BJ (cell line): ENCODE data around the gene PLPP2. TPM values are rescaled to one million over a fixed set of nuclear protein-coding genes. Genes with fewer than 3 reads are reported as not detected.
A peak's percentile ranks its signal among the peaks of the same experiment; 100 is the strongest.
"Not testable (repeated sequence)": the region's sequence is repeated elsewhere in the genome, so short reads cannot be mapped to it uniquely, and the experiment has no call there.

Experiments
- CTCF ChIA-PET: fragments of 350-600 bp; formaldehyde crosslinking; extraction: SDS; loops from one replicate; lab custom pipeline; 2021; ENCODE audit warnings: antibody characterized with exemption, inconsistent platforms; lab: Yijun Ruan, JAX
- POLR2A ChIA-PET: fragments of 300-600 bp; sonication (Branson Sonifier 250); formaldehyde crosslinking; extraction: SDS; loops from one replicate; lab custom pipeline; 2021; ENCODE audit warnings: antibody characterized with exemption; lab: Charles Lee
- DNase-seq: peaks from one replicate; pipeline ENCODE4 v3.0.0-alpha.2; 2011; ENCODE audit warnings: low read depth
- H3K27me3 ChIP-seq: 2 replicates; pipeline ENCODE4 v1.6.0; 2011; ENCODE audit warnings: low read length; ENCODE audit not compliant: control insufficient read depth, insufficient read depth
- H3K36me3 ChIP-seq: 2 replicates; pipeline ENCODE4 v1.5.1; 2011; ENCODE audit warnings: low read length; ENCODE audit not compliant: control insufficient read depth, insufficient read depth
- H3K4me3 ChIP-seq: 2 replicates; pipeline ENCODE4 v1.5.1; 2011; ENCODE audit warnings: low read depth, mild to moderate bottlenecking, control low read depth, low read length
- polyA plus RNA-seq: library from polyadenylated mRNA; depleted of rRNA; stranded (reverse); fragments of >200 nt; gene quantifications from 2 replicates; pipeline ENCODE4 v1.2.3, GENCODE V29; 2011
- TF ChIP-seq, protein P1 (sequence below): IDR thresholded peaks from 2 replicates; pipeline ENCODE4 v1.5.1; 2011; ENCODE audit warnings: low read depth, mild to moderate bottlenecking, control low read depth, inconsistent platforms, low read length, moderate library complexity; ENCODE audit not compliant: insufficient read depth

Gene PLPP2
- polyA plus RNA-seq, 1 experiment, result 6.7 TPM

DNA sequence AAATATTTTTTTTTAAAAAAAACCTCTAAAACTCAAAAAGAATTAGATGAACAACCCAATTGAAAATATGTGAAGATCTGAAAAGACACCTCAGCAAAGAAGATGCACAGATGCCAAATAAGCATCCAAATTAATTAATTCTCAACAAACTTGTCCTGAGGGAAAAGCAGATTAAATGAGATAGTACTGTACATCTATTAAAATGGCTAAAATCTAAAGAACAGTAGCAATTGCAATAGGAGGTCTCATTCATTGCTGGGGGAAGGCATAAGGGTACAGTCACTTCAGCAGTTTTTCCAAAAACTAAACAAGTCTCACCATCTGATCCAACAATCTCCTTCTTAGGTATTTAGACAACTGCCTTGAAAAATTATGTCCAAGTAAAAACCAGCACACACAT is 22.0 kb downstream of the PLPP2 start:
- DNase-seq, result no peak
- ChIA-PET POLR2A (no interaction called here), CTCF (no interaction called here)
- TF ChIP-seq, protein P1, sequence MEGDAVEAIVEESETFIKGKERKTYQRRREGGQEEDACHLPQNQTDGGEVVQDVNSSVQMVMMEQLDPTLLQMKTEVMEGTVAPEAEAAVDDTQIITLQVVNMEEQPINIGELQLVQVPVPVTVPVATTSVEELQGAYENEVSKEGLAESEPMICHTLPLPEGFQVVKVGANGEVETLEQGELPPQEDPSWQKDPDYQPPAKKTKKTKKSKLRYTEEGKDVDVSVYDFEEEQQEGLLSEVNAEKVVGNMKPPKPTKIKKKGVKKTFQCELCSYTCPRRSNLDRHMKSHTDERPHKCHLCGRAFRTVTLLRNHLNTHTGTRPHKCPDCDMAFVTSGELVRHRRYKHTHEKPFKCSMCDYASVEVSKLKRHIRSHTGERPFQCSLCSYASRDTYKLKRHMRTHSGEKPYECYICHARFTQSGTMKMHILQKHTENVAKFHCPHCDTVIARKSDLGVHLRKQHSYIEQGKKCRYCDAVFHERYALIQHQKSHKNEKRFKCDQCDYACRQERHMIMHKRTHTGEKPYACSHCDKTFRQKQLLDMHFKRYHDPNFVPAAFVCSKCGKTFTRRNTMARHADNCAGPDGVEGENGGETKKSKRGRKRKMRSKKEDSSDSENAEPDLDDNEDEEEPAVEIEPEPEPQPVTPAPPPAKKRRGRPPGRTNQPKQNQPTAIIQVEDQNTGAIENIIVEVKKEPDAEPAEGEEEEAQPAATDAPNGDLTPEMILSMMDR, result no peak
- Histone ChIP-seq H3K27me3 (peaks cover 2% of the 10 kb centered on the region; the same call in 1 of the 2 replicates), H3K4me3 (no peak overlapping the region), H3K36me3 (no peaks in the 10 kb centered on the region)

DNA sequence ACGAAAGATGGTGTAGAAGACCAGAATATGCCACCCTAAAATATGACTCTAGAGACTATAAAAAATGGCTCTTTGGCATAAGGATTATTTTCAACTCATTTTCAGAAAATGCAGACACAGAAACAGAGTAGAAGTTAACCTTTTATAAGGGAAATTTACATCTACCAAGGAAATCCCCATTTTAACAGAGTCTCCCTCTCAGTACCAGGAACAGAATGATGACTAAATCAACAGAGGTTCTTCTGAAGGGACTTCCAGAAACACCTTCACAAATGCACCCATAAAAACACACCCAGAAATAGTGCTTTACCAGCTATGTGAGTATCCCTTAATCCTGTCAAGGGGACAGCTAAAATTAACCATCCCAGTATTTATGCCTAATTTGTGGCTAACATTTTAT is 29.1 kb downstream of the PLPP2 start:
- TF ChIP-seq, protein P1, result no peak
- POLR2A ChIA-PET, result no interaction called here
- DNase-seq, result no peak
- Histone ChIP-seq H3K27me3 (no peaks in the 10 kb centered on the region; the same call in 1 of the 2 replicates), H3K4me3 (no peak overlapping the region), H3K36me3 (no peaks in the 10 kb centered on the region)
- CTCF ChIA-PET, result no interaction called here

GRCh38 chr19:256804-257203 is 34.4 kb downstream of the PLPP2 start:
- H3K36me3 ChIP-seq, H3K4me3 ChIP-seq, POLR2A ChIA-PET, DNase-seq, H3K27me3 ChIP-seq, CTCF ChIA-PET: not testable (repeated sequence)

GRCh38 chr19:252421-253186 is 38.6 kb downstream of the PLPP2 start:
- H3K27me3 ChIP-seq, H3K4me3 ChIP-seq, POLR2A ChIA-PET, H3K36me3 ChIP-seq, CTCF ChIA-PET, DNase-seq: not testable (repeated sequence)

- TF ChIP-seq, protein P1, result no peak
- POLR2A ChIA-PET, result no interaction called here
- Histone ChIP-seq H3K36me3 (no peaks in the 10 kb centered on the region), H3K27me3 (no peaks in the 10 kb centered on the region), H3K4me3 (no peak overlapping the region)
- DNase-seq, result no peak
- CTCF ChIA-PET, result interaction anchor here (0.6 kb wide), 1 partner anchor 34 kb away, joined by 3 read pairs; no protein-coding TSS in a partner anchor
Observed at GRCh38 chr19:246551-246950, 44.7 kb downstream of the PLPP2 start.

DNA sequence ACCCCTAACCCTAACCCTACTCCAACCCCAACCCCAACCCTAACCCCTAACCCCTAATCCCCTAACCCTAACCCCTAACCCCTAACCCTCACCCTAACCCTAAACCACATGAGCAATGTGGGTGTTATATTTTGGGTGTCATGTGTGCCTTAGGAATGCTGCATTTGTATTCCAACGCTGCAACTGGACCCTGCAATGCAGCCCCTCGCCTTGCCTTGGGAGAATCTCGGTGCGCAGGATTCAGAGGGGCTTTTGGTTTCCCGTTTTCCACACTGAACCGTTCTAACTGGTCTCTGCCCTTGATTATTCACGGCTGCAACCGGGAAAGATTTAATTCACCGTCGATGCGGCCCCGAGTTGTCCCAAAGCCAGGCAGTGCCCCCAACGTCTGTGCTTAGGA is 45.3 kb downstream of the PLPP2 start:
- POLR2A ChIA-PET, H3K36me3 ChIP-seq, CTCF ChIA-PET, DNase-seq, H3K27me3 ChIP-seq: not testable (repeated sequence)
- H3K4me3 ChIP-seq, result peak overlapping the region; percentile 34

DNA sequence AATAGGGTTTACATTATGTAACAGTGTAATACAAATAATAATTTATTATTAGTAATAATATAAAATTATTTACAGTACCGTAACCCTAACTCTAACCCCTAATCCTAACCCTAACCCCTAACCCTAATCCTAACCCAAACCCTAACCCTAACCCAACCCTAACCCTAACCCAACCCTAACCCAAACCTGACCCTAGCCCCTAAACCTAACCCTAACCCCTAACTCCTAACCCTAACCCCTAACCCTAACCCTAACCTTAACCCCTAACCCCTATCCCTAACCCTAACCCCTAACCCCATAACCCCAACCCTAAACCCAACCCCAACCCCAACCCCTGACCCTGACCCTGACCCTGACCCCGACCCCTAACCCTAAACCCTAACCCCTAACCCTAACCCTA is 45.7 kb downstream of the PLPP2 start:
- TF ChIP-seq, protein P1, result no peak
- CTCF ChIA-PET, result no interaction called here
- DNase-seq, result no peak
- H3K27me3 ChIP-seq, result no peaks in the 10 kb centered on the region
- POLR2A ChIA-PET, result no interaction called here
- H3K36me3 ChIP-seq, result no peaks in the 10 kb centered on the region
- no peak overlapping the region for H3K4me3 ChIP-seq
